DND-41 (cell line): ENCODE data around the gene NPC1L1.

Experiments
- CTCF ChIP-seq: IDR thresholded peaks from 2 replicates; pipeline ENCODE4 v1.5.1; 2012; ENCODE audit warnings: borderline replicate concordance, low read length, moderate library complexity, mild to moderate bottlenecking; ENCODE audit not compliant: poor library complexity, severe bottlenecking; ENCODE audit errors: extremely low read depth
- EZH2 ChIP-seq: IDR thresholded peaks from 3 replicates; pipeline ENCODE4 v1.6.1; 2012; ENCODE audit warnings: borderline replicate concordance, low read depth, mild to moderate bottlenecking, moderate library complexity, low read length, inconsistent platforms; ENCODE audit not compliant: severe bottlenecking

DNA sequence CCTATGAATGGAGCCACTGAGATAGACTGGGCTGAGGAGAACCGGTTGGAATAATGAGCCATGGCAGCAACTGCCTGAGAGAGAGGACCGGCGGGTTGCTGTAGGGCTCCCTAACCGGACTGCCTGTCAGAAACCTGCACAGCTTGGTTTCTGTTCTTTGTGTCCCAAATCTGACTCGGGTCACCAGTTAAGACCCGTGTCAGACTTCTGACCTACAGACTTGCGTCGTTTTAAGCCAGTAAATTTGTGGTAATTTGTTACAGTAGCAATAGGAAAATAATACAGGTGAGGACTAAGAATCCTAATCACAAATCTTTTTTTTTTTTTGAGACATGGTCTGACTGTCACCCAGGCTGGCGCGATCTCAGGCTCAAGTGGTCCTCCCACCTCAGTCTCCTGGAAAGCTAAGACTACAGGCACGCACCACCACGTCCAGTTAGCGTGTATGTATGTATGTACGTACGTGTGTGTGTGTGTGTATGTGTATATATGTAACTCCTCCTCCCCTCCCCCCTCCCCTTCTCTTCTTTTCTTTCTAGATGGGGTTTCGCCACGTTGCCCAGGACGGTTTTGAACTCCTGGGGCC, 33.2 kb upstream of the NPC1L1 start:
- TF ChIP-seq CTCF: no peak
- TF ChIP-seq EZH2: no peak
